Panc1 (cell line): ENCODE results near the gene RDH5. TPM values are rescaled to one million over a fixed set of nuclear protein-coding genes. Genes with fewer than 3 reads are reported as not detected.

Source experiments
- ATAC-seq: fragments of 200-7000 bp; cut with Tn5 transposase; 2 replicates; pipeline ENCODE4 v1.9.1; 2020; ENCODE audit warnings: mild to moderate bottlenecking, moderate library complexity
- BruUV-seq: library from RNA; stranded (reverse); fragments of 400-500 nt; replicated peaks from 2 replicates; lab custom pipeline; 2021; lab: Mats Ljungman, UMichigan
- CTCF ChIA-PET: fragments of 300-600 bp; sonication (Branson Sonifier 250); formaldehyde crosslinking; loops from one replicate; lab custom pipeline; 2022; ENCODE audit warnings: antibody characterized with exemption; lab: Charles Lee
- POLR2A ChIA-PET: fragments of 300-600 bp; sonication (Branson Sonifier 250); formaldehyde crosslinking; loops from one replicate; lab custom pipeline; 2022; ENCODE audit warnings: antibody characterized with exemption; lab: Charles Lee
- DNase-seq: peaks from one replicate; pipeline ENCODE4 v3.0.0-alpha.2; 2010; ENCODE audit warnings: low read depth, low spot score
- H3K27ac ChIP-seq: 2 replicates; pipeline ENCODE4 v1.5.1; 2011; ENCODE audit warnings: mild to moderate bottlenecking, low read length, inconsistent platforms
- H3K27me3 ChIP-seq: fragments of 200-500 bp; sonication (Bioruptor generic); 2 replicates; pipeline ENCODE4 v1.6.0; 2014; ENCODE audit warnings: low read length, inconsistent platforms; ENCODE audit not compliant: control insufficient read depth, insufficient read depth
- H3K36me3 ChIP-seq: fragments of 200-500 bp; sonication (Bioruptor generic); 2 replicates; pipeline ENCODE4 v1.5.1; 2014; ENCODE audit warnings: inconsistent platforms, mild to moderate bottlenecking, low read length, moderate library complexity; ENCODE audit not compliant: control insufficient read depth, insufficient read depth
- H3K4me1 ChIP-seq: 2 replicates; pipeline ENCODE4 v1.5.1; 2011; ENCODE audit warnings: inconsistent platforms, mild to moderate bottlenecking, low read length, moderate library complexity; ENCODE audit not compliant: control insufficient read depth, insufficient read depth
- H3K4me3 ChIP-seq, 2 experiments: 2 replicates each; pipeline ENCODE4 v1.5.1; 2011 to 2012; ENCODE audit warnings: low read depth in 2 of 2, low read length in 2 of 2, mild to moderate bottlenecking in 2 of 2, inconsistent platforms in 1 of 2, moderate library complexity in 1 of 2
- H3K9me3 ChIP-seq: fragments of 200-500 bp; sonication (Bioruptor generic); 2 replicates; pipeline ENCODE4 v1.5.1; 2014; ENCODE audit warnings: low read depth, mild to moderate bottlenecking, inconsistent platforms, low read length, moderate library complexity; ENCODE audit not compliant: control insufficient read depth, insufficient read depth
- CTCF ChIP-seq: fragments of 450-650 bp; IDR thresholded peaks from 2 replicates; pipeline ENCODE4 v1.5.1; 2017; ENCODE audit warnings: mild to moderate bottlenecking
- POLR2AphosphoS5 ChIP-seq: IDR thresholded peaks from 2 replicates; pipeline ENCODE4 v1.6.1; 2012; ENCODE audit warnings: mild to moderate bottlenecking, low read depth, low read length, moderate library complexity
- REST ChIP-seq, 2 experiments: IDR thresholded peaks; 2 replicates each; pipeline ENCODE4 v1.6.1; 2011 to 2012; ENCODE audit warnings: low read depth in 2 of 2, control low read depth in 1 of 2, low read length in 1 of 2, mild to moderate bottlenecking in 1 of 2, moderate library complexity in 1 of 2; ENCODE audit not compliant: insufficient read depth in 1 of 2
- SIN3A ChIP-seq: IDR thresholded peaks from 2 replicates; pipeline ENCODE4 v1.6.1; 2012; ENCODE audit warnings: low read depth, mild to moderate bottlenecking, low read length, moderate library complexity, borderline replicate concordance; ENCODE audit not compliant: insufficient read depth
- TCF7L2 ChIP-seq: IDR thresholded peaks from 2 replicates; pipeline ENCODE4 v1.6.1; 2011; ENCODE audit warnings: mild to moderate bottlenecking, low read depth, low read length, inconsistent platforms
- in situ Hi-C: cut with HindIII; loops from 2 replicates; pipeline ENCODE4 v1.10.0; 2016; ENCODE audit warnings: low sequenced_read_pairs, low pct_unique_long_range_greater_than_20kb
- intact Hi-C: fragments of 100-400 bp; cut with micrococcal nuclease; formaldehyde crosslinking; loops from one replicate; pipeline ENCODE4 v1.10.0; 2022; ENCODE audit not compliant: unreplicated experiment
- total RNA-seq: library from RNA; stranded (reverse); gene quantifications from one replicate; pipeline ENCODE4 v1.2.1, GENCODE V29; 2021; ENCODE audit not compliant: unreplicated experiment

RDH5 gene
- total RNA-seq, 1 experiment from 2014 or later, result 2.8 TPM

- Histone ChIP-seq H3K36me3 (no peaks in the 10 kb centered on the region), H3K27ac (no peak overlapping the region), H3K9me3 (no peaks in the 10 kb centered on the region), H3K4me1 (peaks cover 24% of the 10 kb centered on the region), H3K27me3 (no peaks in the 10 kb centered on the region), H3K4me3 (no peak overlapping the region)
- ChIA-PET POLR2A (interaction anchor here (0.5 kb wide), 1 partner anchor 1606 kb away, joined by 4 read pairs; no protein-coding TSS in a partner anchor), CTCF (interaction anchor here (0.7 kb wide), 1 partner anchor 79 kb away, joined by 19 read pairs; no protein-coding TSS in a partner anchor)
- intact Hi-C loops (loop anchor here (10.0 kb wide), 1 partner anchor 198 kb away; no protein-coding TSS in a partner anchor), in situ Hi-C loops (no loop called here)
- no peak for DNase-seq
- BruUV-seq, result no TSS peak
- no peak for ATAC-seq
- TF ChIP-seq POLR2AphosphoS5 (no peak), SIN3A (no peak), CTCF (no peak), TCF7L2 (no peak), REST (IDR thresholded peaks at IDR 0.05; ENCODE audit: insufficient read depth in 1 of 2, low read depth in 2 of 2, low read length in 1 of 2) (no peak)
Measured at GRCh38 chr12:55746174-55746912, 26.1 kb downstream of the RDH5 start.

- intact Hi-C loops, result loop anchor here (10.0 kb wide), 1 partner anchor 198 kb away; no protein-coding TSS in a partner anchor
- no peak for ATAC-seq
- no TSS peak for BruUV-seq
Measured at GRCh38 chr12:55746913-55747231, 26.7 kb downstream of the RDH5 start.

More at GRCh38 chr12:55746913-55747231, 26.7 kb downstream of the RDH5 start:
- peaks cover 24% of the 10 kb centered on the region for H3K4me1 ChIP-seq
- H3K27me3 ChIP-seq, result no peaks in the 10 kb centered on the region
- CTCF ChIA-PET, result interaction anchor here (0.5 to 0.7 kb wide), 2 partner anchors 80 to 294 kb away, joined by 7 to 19 read pairs; no protein-coding TSS in a partner anchor
- POLR2A ChIA-PET, result no interaction called here
- H3K27ac ChIP-seq, result no peak overlapping the region
- H3K4me3 ChIP-seq, result no peak overlapping the region
- H3K36me3 ChIP-seq, result no peaks in the 10 kb centered on the region
- DNase-seq, result no peak
- no peak for TF ChIP-seq REST (IDR thresholded peaks at IDR 0.05; ENCODE audit: insufficient read depth in 1 of 2, low read depth in 2 of 2, low read length in 1 of 2)
- TF ChIP-seq CTCF, result no peak
- TF ChIP-seq TCF7L2, result no peak
- no peak for TF ChIP-seq SIN3A
- TF ChIP-seq POLR2AphosphoS5, result no peak
- no peaks in the 10 kb centered on the region for H3K9me3 ChIP-seq
- in situ Hi-C loops, result no loop called here
